AG09309 (cell line): ENCODE results near the gene XIST.
A peak's percentile ranks its signal among the peaks of the same experiment; 100 is the strongest.
"Not testable (repeated sequence)": the region's sequence is repeated elsewhere in the genome, so short reads cannot be mapped to it uniquely, and the experiment has no call there.

Source experiments
- DNase-seq: peaks from one replicate; pipeline ENCODE4 v3.0.0-alpha.2; 2010; ENCODE audit warnings: low read depth
- H3K4me3 ChIP-seq: 2 replicates; pipeline ENCODE4 v1.5.1; 2011; ENCODE audit warnings: mild to moderate bottlenecking, low read depth, low read length, moderate library complexity; ENCODE audit not compliant: control insufficient read depth
- TF ChIP-seq, protein P1 (sequence below): IDR thresholded peaks from 2 replicates; pipeline ENCODE4 v1.5.1; 2011; ENCODE audit warnings: mild to moderate bottlenecking, low read depth, low read length, inconsistent platforms; ENCODE audit not compliant: insufficient read depth, control insufficient read depth; ENCODE audit errors: missing control alignments

Gene XIST

DNA sequence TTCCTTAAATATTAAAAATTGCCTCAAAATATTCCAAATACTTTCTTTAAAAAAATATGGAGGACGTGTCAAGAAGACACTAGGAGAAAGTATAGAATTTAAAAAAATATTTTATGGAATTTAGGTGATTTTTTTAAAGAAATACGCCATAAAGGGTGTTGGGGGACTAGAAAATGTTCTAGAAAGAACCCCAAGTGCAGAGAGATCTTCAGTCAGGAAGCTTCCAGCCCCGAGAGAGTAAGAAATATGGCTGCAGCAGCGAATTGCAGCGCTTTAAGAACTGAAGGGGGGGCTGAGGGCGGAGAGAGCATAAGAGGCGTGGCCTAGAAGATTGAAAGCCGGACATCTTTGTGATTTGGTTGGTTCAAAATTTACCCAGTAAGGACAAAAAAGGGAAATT lies at the start of gene XIST:
Gene XIST, minus strand, starts transcription at position 248 of the 400 bp plus-strand sequence.
- TF ChIP-seq, protein P1, sequence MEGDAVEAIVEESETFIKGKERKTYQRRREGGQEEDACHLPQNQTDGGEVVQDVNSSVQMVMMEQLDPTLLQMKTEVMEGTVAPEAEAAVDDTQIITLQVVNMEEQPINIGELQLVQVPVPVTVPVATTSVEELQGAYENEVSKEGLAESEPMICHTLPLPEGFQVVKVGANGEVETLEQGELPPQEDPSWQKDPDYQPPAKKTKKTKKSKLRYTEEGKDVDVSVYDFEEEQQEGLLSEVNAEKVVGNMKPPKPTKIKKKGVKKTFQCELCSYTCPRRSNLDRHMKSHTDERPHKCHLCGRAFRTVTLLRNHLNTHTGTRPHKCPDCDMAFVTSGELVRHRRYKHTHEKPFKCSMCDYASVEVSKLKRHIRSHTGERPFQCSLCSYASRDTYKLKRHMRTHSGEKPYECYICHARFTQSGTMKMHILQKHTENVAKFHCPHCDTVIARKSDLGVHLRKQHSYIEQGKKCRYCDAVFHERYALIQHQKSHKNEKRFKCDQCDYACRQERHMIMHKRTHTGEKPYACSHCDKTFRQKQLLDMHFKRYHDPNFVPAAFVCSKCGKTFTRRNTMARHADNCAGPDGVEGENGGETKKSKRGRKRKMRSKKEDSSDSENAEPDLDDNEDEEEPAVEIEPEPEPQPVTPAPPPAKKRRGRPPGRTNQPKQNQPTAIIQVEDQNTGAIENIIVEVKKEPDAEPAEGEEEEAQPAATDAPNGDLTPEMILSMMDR, result no peak
- H3K4me3 ChIP-seq, result peak within 1 kb of the TSS; percentile 64
- DNase-seq, result peak; percentile 71

GRCh38 chrX:73898315-73898714 lies 45.8 kb upstream of the XIST start:
- not testable (repeated sequence) for H3K4me3 ChIP-seq, DNase-seq

DNA sequence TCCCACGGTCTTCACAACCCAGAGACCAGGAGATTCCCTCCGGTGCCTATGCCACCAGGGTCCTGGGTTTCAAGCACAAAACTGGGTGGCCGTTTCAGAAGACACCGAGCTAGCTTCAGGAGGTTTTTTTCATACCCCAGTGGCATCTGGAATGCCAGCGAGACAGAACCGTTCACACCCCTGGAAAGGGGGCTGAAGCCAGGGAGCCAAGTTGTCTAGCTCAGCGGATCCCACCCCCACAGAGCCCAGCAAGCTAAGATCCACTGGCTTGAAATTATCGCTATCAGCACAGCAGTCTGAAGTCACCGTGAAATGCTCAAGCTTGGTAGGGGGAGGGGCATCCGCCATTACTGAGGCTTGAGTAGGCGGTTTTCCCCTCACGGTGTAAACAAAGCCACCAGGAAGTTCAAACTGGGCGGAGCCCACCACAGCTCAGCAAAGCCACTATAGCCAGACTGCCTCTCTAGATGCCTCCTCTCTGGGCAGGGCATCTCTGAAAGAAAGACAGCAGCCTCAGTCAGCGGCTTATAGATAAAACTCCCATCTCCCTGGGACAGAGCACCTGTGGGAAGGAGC lies 40.1 kb upstream of the XIST start:
- DNase-seq, H3K4me3 ChIP-seq: not testable (repeated sequence)

GRCh38 chrX:73882260-73882659 lies 29.7 kb upstream of the XIST start:
- not testable (repeated sequence) for H3K4me3 ChIP-seq, DNase-seq

DNA sequence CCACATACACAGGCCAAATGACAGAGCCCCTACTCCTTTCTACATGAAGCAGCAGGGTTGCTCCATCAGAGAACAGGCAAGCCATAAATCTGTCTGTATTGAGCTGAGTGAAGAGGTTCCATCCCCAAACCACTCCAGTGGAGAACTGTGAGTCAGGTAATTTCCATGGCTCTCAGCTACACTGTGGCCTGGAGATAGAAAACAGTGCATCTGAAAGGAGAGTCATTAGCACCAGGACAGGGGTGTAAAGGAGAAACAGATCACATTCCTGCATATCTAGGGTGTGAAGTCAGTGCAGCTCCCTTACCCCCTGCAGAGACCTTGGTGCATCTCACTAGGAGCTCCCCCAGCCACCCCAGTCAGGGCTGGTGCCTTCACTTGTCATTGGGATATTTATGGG lies 25.2 kb upstream of the XIST start:
- DNase-seq, result no peak
- TF ChIP-seq, protein P1, result no peak
- H3K4me3 ChIP-seq, result no peak overlapping the region

GRCh38 chrX:73876911-73877310 lies 24.4 kb upstream of the XIST start:
- no peak for DNase-seq
- no peak overlapping the region for H3K4me3 ChIP-seq
- TF ChIP-seq, protein P1, result no peak

DNA sequence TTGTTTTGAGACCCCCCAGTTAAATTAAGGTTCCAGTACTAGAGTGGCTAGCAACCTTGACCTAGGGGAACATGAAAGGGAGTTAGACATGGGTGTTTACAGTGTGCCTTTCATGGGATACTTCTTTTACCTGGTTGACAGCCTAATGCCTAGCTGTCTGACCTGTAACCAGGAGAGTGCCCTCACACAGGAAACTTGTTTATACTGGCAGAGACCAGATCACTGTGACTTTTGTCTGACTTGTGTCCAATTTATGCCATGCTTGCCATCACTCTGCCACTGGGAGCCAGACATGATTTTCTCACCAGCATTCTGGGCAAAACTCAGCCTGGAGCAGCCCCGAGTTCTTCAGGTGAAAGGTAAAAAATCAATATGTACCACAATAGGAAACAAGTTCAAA lies 16.4 kb upstream of the XIST start:
- no peak overlapping the region for H3K4me3 ChIP-seq
- TF ChIP-seq, protein P1, result no peak
- no peak for DNase-seq

- H3K4me3 ChIP-seq, result no peak overlapping the region
- TF ChIP-seq, protein P1, result no peak
- no peak for DNase-seq
These were observed 14.6 kb upstream of the XIST start for GRCh38 chrX:73867144-73867543.

DNA sequence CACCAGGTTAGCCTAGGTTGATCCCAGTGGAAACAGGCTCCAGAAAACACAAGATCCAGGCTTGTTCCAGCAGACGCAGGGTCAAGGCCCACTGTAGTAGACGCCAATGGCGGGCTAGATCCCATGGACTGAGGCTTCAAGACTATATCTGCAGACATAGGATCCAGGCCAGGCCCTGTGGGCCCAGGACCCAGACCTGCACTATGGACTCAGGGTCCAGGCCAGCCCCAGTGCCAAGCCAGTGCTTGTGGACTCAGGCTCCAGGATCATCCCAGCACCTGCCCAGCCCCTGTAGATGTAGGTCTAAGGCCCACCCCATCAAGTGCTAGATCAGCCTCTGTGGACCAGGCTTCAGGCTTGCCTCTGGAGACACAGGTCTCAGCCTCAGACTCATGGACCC lies 11.3 kb upstream of the XIST start:
- TF ChIP-seq, protein P1, result no peak
- no peak overlapping the region for H3K4me3 ChIP-seq
- DNase-seq, result no peak
